ENCODE results near the gene ANKRD40. TPM values are rescaled to one million over a fixed set of nuclear protein-coding genes. Genes with fewer than 3 reads are reported as not detected.

ANKRD40 gene
- polyA plus RNA-seq, 1 donor from 2014 or later: 4.5 TPM

- Mint-ChIP-seq H3K36me3 (peaks cover 2% of the 10 kb centered on the region), H3K27me3 (peaks cover 5% of the 10 kb centered on the region), H3K4me3 (no peak overlapping the region), H3K9me3 (no peaks in the 10 kb centered on the region), H3K27ac (no peak overlapping the region), H3K4me1 (no peaks in the 10 kb centered on the region)
Measured at GRCh38 chr17:50660042-50660886, 47.5 kb downstream of the ANKRD40 start.

- peaks cover 2% of the 10 kb centered on the region for H3K36me3 Mint-ChIP-seq
- H3K9me3 Mint-ChIP-seq: no peaks in the 10 kb centered on the region
- no peaks in the 10 kb centered on the region for H3K4me1 Mint-ChIP-seq
- H3K4me3 Mint-ChIP-seq: no peak overlapping the region
- H3K27me3 Mint-ChIP-seq: peaks cover 5% of the 10 kb centered on the region
- H3K27ac Mint-ChIP-seq: no peak overlapping the region
Measured at GRCh38 chr17:50659179-50659578, 48.5 kb downstream of the ANKRD40 start.

- Mint-ChIP-seq H3K9me3 (no peaks in the 10 kb centered on the region), H3K4me1 (no peaks in the 10 kb centered on the region), H3K4me3 (no peak overlapping the region), H3K27me3 (peaks cover 5% of the 10 kb centered on the region), H3K36me3 (peaks cover 2% of the 10 kb centered on the region), H3K27ac (no peak overlapping the region)
Measured at GRCh38 chr17:50658616-50659015, 49.1 kb downstream of the ANKRD40 start.

- no peaks in the 10 kb centered on the region for H3K4me1 Mint-ChIP-seq
- H3K4me3 Mint-ChIP-seq: no peak overlapping the region
- H3K9me3 Mint-ChIP-seq: no peaks in the 10 kb centered on the region
- H3K27ac Mint-ChIP-seq: no peak overlapping the region
- peaks cover 3% of the 10 kb centered on the region for H3K27me3 Mint-ChIP-seq
- peaks cover 2% of the 10 kb centered on the region for H3K36me3 Mint-ChIP-seq
Measured at GRCh38 chr17:50657627-50658026, 50.1 kb downstream of the ANKRD40 start.

- peaks cover 2% of the 10 kb centered on the region for H3K36me3 Mint-ChIP-seq
- peaks cover 3% of the 10 kb centered on the region for H3K27me3 Mint-ChIP-seq
- H3K4me3 Mint-ChIP-seq: no peak overlapping the region
- no peaks in the 10 kb centered on the region for H3K9me3 Mint-ChIP-seq
- no peak overlapping the region for H3K27ac Mint-ChIP-seq
- no peaks in the 10 kb centered on the region for H3K4me1 Mint-ChIP-seq
Measured at GRCh38 chr17:50657054-50657453, 50.7 kb downstream of the ANKRD40 start.

GRCh38 chr17:50656509-50656908 is 51.2 kb downstream of the ANKRD40 start:
- H3K36me3 Mint-ChIP-seq: peaks cover 5% of the 10 kb centered on the region
- no peaks in the 10 kb centered on the region for H3K4me1 Mint-ChIP-seq
- H3K9me3 Mint-ChIP-seq: no peaks in the 10 kb centered on the region
- no peak overlapping the region for H3K4me3 Mint-ChIP-seq
- H3K27me3 Mint-ChIP-seq: peaks cover 3% of the 10 kb centered on the region
- H3K27ac Mint-ChIP-seq: no peak overlapping the region

GRCh38 chr17:50653738-50654137 is 54.0 kb downstream of the ANKRD40 start:
- H3K4me1 Mint-ChIP-seq: no peaks in the 10 kb centered on the region
- no peak overlapping the region for H3K4me3 Mint-ChIP-seq
- peaks cover 1% of the 10 kb centered on the region for H3K27me3 Mint-ChIP-seq
- H3K27ac Mint-ChIP-seq: no peak overlapping the region
- peaks cover 0 to 4% (median 0%) of the 10 kb centered on the region in 3 donors for H3K9me3 Mint-ChIP-seq
- peaks cover 5% of the 10 kb centered on the region for H3K36me3 Mint-ChIP-seq

GRCh38 chr17:50651661-50652060 is 56.1 kb downstream of the ANKRD40 start:
- Mint-ChIP-seq H3K4me3 (peak overlapping the region in 1 of 4 donors; percentile 1), H3K4me1 (no peaks in the 10 kb centered on the region), H3K36me3 (peaks cover 3% of the 10 kb centered on the region), H3K9me3 (peaks cover 2 to 4% (median 3%) of the 10 kb centered on the region in 3 donors), H3K27me3 (no peaks in the 10 kb centered on the region), H3K27ac (no peak overlapping the region)

GRCh38 chr17:50649042-50649908 is 58.4 kb downstream of the ANKRD40 start:
- Mint-ChIP-seq H3K9me3 (peaks cover 2 to 4% (median 3%) of the 10 kb centered on the region in 3 donors), H3K4me3 (no peak overlapping the region), H3K27ac (no peak overlapping the region), H3K4me1 (peaks cover 0 to 3% (median 0%) of the 10 kb centered on the region in 3 donors), H3K36me3 (peaks cover 3% of the 10 kb centered on the region), H3K27me3 (no peaks in the 10 kb centered on the region)

- peak overlapping the region in 1 of 3 donors; percentile 10 for H3K27ac Mint-ChIP-seq
- peaks cover 6% of the 10 kb centered on the region for H3K36me3 Mint-ChIP-seq
- peaks cover 2 to 4% (median 3%) of the 10 kb centered on the region in 3 donors for H3K9me3 Mint-ChIP-seq
- H3K4me1 Mint-ChIP-seq: peaks cover 0 to 3% (median 1%) of the 10 kb centered on the region in 3 donors
- H3K27me3 Mint-ChIP-seq: no peaks in the 10 kb centered on the region
- H3K4me3 Mint-ChIP-seq: no peak overlapping the region
Measured at GRCh38 chr17:50647187-50647586, 60.5 kb downstream of the ANKRD40 start.

GRCh38 chr17:50645748-50646682 is 61.7 kb downstream of the ANKRD40 start:
- H3K4me1 Mint-ChIP-seq: peaks cover 0 to 3% (median 1%) of the 10 kb centered on the region in 3 donors
- H3K4me3 Mint-ChIP-seq: no peak overlapping the region
- H3K9me3 Mint-ChIP-seq: peaks cover 2 to 4% (median 3%) of the 10 kb centered on the region in 3 donors
- peaks cover 6% of the 10 kb centered on the region for H3K27me3 Mint-ChIP-seq
- H3K27ac Mint-ChIP-seq: no peak overlapping the region
- peaks cover 3% of the 10 kb centered on the region for H3K36me3 Mint-ChIP-seq

Other genes starting within 250 kb of the ANKRD40 start
- gene CHAD, start 239.0 kb downstream of the ANKRD40 start, polyA plus RNA-seq: 41.9 TPM
- 54.4 TPM for gene RSAD1, start 229.1 kb downstream of the ANKRD40 start, polyA plus RNA-seq
- 1.3 TPM for gene MYCBPAP, start 199.5 kb downstream of the ANKRD40 start, polyA plus RNA-seq
- gene EPN3, start 175.2 kb downstream of the ANKRD40 start, polyA plus RNA-seq: not detected
- 12.8 TPM for gene SPATA20, start 160.7 kb downstream of the ANKRD40 start, polyA plus RNA-seq
- not detected for gene CACNA1G, start 147.2 kb downstream of the ANKRD40 start, polyA plus RNA-seq
- 0.91 TPM for gene ABCC3, start 73.0 kb downstream of the ANKRD40 start, polyA plus RNA-seq
- 65.5 TPM for gene LUC7L3, start 11.7 kb upstream of the ANKRD40 start, polyA plus RNA-seq
- gene ANKRD40CL, start 59.6 kb upstream of the ANKRD40 start, polyA plus RNA-seq: not detected
- not detected for gene WFIKKN2, start 127.7 kb upstream of the ANKRD40 start, polyA plus RNA-seq
- gene TOB1, start 158.4 kb upstream of the ANKRD40 start, polyA plus RNA-seq: 8.2 TPM

Measured in IgD-negative memory B cell (primary cell).